ENCODE results near the gene NOS1AP. TPM values are rescaled to one million over a fixed set of nuclear protein-coding genes. Genes with fewer than 3 reads are reported as not detected.

Gene NOS1AP
- total RNA-seq, 1 donor from 2014 or later, result under 0.01 TPM

DNA sequence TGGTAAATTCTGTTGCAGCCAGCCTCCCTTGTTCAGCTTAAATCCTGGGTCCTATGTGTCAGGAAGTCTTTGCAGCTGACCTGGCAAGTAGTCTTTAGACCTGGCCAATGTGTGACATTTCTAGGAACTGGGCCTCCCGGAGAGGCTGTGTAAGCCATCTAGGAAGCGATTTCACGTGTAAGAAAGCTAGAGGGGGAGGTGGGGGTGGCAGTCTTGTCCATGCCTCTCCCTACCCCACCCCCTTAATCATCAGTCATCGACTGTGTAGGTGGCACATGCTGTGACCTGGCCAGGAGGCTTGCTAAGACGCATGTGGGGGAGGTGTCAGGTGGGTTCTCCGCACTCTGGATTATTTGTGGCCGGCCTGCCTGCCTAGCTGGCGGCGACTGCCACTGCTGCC, 320.5 kb downstream of the NOS1AP start:
- no peak overlapping the region for H3K9ac ChIP-seq (ENCODE audit: low read depth in 1 of 3, low read length in 3 of 3)
- H3K27ac ChIP-seq (ENCODE audit: low read depth, low read length), result no peak overlapping the region
- H3K36me3 ChIP-seq (ENCODE audit: control insufficient read depth in 3 of 3, insufficient read depth in 3 of 3, low read length in 3 of 3), result no peaks in the 10 kb centered on the region
- H3K4me3 ChIP-seq (ENCODE audit: low read length in 3 of 3), result no peak overlapping the region
- H3K4me1 ChIP-seq (ENCODE audit: control insufficient read depth in 3 of 3, insufficient read depth in 3 of 3, low read length in 3 of 3), result no peaks in the 10 kb centered on the region
- H3K9me3 ChIP-seq (ENCODE audit: control insufficient read depth in 3 of 3, low read length in 3 of 3), result no peaks in the 10 kb centered on the region
- H3K27me3 ChIP-seq (ENCODE audit: control insufficient read depth in 3 of 3, insufficient read depth in 3 of 3, low read length in 3 of 3), result peaks cover 12 to 30% (median 23%) of the 10 kb centered on the region in 3 donors

DNA sequence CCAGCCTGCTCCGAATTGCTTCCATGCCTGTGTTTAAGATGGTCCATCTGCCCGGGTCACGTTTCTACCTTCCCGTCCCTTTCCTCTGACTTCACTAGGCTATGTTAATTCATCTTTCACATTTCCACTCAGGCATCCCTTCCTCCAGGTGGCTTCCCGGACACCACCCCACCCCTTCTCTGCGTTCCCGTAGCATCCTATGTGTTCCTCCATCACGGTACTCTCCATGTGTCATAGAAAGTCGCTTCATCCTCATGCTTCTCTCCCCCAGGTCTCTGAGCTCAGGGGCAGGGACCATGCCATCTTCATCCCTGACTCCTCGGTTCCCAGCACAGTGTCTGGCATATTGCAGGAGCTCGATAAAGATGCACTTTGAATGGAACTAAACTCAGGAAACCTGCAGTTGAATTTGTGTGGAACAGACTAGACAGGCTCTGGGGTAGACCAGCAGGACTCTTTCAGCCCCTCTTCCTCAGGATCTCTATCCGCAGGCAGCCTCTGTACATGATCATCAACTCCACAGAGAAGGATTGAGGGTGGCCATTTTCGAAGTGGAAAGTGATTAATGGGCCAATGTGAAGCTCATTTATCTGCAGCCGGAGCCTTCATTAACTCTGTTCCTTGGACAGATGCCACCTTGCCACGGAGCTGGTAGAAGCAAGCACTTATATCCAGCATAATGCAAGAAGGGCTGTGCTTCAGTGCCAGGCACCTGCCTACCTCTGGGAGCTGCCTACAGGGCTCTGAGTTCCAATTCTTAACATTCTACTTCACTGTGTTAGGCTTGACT, 321.1 kb downstream of the NOS1AP start:
- Histone ChIP-seq H3K4me3 (ENCODE audit: low read length in 3 of 3) (no peak overlapping the region), H3K36me3 (ENCODE audit: control insufficient read depth in 3 of 3, insufficient read depth in 3 of 3, low read length in 3 of 3) (no peaks in the 10 kb centered on the region), H3K27me3 (ENCODE audit: control insufficient read depth in 3 of 3, insufficient read depth in 3 of 3, low read length in 3 of 3) (peaks cover 12 to 30% (median 23%) of the 10 kb centered on the region in 3 donors), H3K9ac (ENCODE audit: low read depth in 1 of 3, low read length in 3 of 3) (no peak overlapping the region), H3K9me3 (ENCODE audit: control insufficient read depth in 3 of 3, low read length in 3 of 3) (no peaks in the 10 kb centered on the region), H3K4me1 (ENCODE audit: control insufficient read depth in 3 of 3, insufficient read depth in 3 of 3, low read length in 3 of 3) (no peaks in the 10 kb centered on the region), H3K27ac (ENCODE audit: low read depth, low read length) (no peak overlapping the region)

DNA sequence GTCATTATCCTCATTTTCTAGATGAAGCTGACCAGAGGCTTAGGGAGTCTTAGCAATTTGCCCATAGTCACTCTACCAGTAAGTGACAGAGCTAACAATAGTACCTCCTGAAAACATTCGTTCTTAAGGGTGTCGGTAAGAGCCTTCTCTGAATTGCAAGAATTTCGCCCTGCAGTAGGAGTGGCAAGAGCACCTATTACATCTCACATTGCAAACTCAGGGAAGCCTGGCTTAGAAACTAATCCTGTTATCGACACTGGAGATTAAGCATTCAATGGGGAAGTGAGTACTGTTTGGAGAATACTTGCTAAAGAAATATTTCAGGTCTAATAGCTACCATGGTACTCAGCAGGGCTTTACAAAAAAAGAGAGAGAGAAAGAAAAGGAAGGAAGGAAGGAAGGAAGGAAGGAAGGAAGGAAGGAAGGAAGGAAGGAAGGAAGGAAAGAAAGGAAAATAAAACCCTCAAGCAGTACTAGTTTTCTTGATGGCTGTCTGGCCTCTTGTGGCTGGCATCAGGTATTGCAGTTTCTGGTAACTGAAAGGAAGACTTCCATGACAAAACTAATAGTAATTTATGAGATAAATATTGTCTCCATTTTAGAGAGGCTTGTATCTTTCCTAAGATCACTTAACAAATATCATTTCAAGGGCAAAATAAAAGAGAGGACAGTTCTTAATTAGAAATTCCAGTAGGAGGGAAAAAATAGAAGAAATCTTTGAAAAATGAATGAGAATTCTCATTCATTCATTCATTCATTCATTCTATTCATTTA, 322.5 kb downstream of the NOS1AP start:
- no peak overlapping the region for H3K27ac ChIP-seq (ENCODE audit: low read depth, low read length)
- H3K4me1 ChIP-seq (ENCODE audit: control insufficient read depth in 3 of 3, insufficient read depth in 3 of 3, low read length in 3 of 3), result no peaks in the 10 kb centered on the region
- no peaks in the 10 kb centered on the region for H3K9me3 ChIP-seq (ENCODE audit: control insufficient read depth in 3 of 3, low read length in 3 of 3)
- H3K36me3 ChIP-seq (ENCODE audit: control insufficient read depth in 3 of 3, insufficient read depth in 3 of 3, low read length in 3 of 3), result no peaks in the 10 kb centered on the region
- peaks cover 12 to 31% (median 23%) of the 10 kb centered on the region in 3 donors for H3K27me3 ChIP-seq (ENCODE audit: control insufficient read depth in 3 of 3, insufficient read depth in 3 of 3, low read length in 3 of 3)
- H3K9ac ChIP-seq (ENCODE audit: low read depth in 1 of 3, low read length in 3 of 3), result no peak overlapping the region
- no peak overlapping the region for H3K4me3 ChIP-seq (ENCODE audit: low read length in 3 of 3)

DNA sequence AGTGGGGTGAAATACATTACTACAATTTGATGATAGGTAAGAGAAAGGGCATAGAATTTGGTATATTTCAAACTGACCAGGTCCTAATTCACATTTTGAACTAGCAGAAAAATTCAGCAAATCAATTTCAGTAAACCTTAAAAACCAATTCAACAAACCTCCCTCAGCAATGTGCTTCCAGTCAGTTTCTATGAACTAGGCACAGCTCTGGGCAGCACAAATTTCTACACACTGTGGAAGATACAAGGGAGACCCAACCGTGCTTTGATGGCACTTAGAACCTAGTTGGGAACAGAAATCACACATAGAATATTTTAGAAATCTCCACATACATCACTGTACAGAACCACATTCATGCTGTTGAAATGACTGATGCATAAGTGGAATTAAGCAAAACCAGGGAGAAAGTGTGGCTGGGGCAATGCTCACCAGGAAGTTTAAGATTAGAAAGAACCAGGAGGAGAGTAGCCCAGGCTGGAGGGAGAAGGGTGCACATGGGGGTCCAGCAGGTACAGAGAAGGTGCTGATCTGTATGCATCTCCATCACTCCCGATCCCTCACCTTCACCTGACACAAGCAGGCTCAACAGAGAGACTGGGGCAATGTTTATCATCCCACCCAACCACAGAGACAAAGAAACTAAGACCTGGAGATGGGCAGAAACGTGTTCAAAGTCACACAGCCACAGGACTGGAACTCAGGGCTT, 326.9 kb downstream of the NOS1AP start:
- no peak overlapping the region for H3K9ac ChIP-seq (ENCODE audit: low read depth in 1 of 3, low read length in 3 of 3)
- H3K4me3 ChIP-seq (ENCODE audit: low read length in 3 of 3), result no peak overlapping the region
- H3K9me3 ChIP-seq (ENCODE audit: control insufficient read depth in 3 of 3, low read length in 3 of 3), result no peaks in the 10 kb centered on the region
- H3K36me3 ChIP-seq (ENCODE audit: control insufficient read depth in 3 of 3, insufficient read depth in 3 of 3, low read length in 3 of 3), result no peaks in the 10 kb centered on the region
- H3K27ac ChIP-seq (ENCODE audit: low read depth, low read length), result no peak overlapping the region
- no peaks in the 10 kb centered on the region for H3K4me1 ChIP-seq (ENCODE audit: control insufficient read depth in 3 of 3, insufficient read depth in 3 of 3, low read length in 3 of 3)
- H3K27me3 ChIP-seq (ENCODE audit: control insufficient read depth in 3 of 3, insufficient read depth in 3 of 3, low read length in 3 of 3), result peaks cover under 1 to 13% (median 3%) of the 10 kb centered on the region in 3 donors

DNA sequence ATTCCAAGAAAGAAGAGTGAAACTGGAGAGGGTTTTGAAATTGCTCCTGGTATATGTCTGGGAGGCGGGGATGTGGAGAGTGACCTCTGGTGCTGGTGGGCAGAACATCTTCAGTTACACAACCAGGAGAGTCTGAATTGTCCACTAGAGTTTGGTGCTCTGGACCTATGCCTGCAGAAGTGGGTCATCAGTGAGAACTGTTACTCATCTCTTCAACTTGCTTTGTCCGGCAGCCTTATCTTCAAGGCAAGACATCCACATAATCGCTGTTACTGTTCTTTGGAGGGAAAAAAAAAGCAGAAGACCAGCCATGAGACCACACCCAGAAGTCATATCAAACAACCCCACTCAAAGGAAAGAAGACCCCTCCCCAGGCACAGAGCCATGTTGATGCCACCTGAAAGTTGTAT, 327.6 kb downstream of the NOS1AP start:
- Histone ChIP-seq H3K36me3 (ENCODE audit: control insufficient read depth in 3 of 3, insufficient read depth in 3 of 3, low read length in 3 of 3) (no peaks in the 10 kb centered on the region), H3K9me3 (ENCODE audit: control insufficient read depth in 3 of 3, low read length in 3 of 3) (no peaks in the 10 kb centered on the region), H3K9ac (ENCODE audit: low read depth in 1 of 3, low read length in 3 of 3) (no peak overlapping the region), H3K27me3 (ENCODE audit: control insufficient read depth in 3 of 3, insufficient read depth in 3 of 3, low read length in 3 of 3) (peaks cover 0 to 13% (median 3%) of the 10 kb centered on the region in 3 donors), H3K27ac (ENCODE audit: low read depth, low read length) (no peak overlapping the region), H3K4me1 (ENCODE audit: control insufficient read depth in 3 of 3, insufficient read depth in 3 of 3, low read length in 3 of 3) (no peaks in the 10 kb centered on the region), H3K4me3 (ENCODE audit: low read length in 3 of 3) (no peak overlapping the region)

DNA sequence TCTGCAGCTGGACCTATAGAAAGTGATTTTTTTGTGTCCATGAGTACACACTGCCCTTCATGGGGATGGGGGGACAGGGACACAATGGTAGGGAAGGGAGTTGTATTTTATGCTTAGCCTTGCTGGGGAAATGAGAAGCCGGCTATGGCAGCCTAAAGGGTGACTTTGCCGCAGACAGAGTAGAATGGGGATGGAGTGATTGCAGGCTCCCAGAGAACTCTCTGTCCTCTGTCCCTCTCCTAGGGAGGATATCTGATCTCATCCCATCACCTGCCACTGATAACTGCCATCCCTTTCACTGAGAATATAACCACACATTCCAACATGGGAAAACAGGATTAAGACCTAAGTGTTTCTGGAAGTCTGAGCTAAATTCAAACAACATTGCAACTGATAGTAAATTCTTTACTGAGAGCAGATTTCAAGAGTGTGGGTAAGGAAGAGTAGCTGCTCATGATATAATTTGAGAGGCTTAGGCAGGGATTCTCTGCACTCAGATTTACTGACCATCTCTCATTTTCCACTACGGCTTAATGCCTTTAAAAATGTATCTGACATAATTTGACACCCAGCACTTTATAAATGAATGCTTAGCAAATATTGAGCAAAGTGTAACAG, 328.6 kb downstream of the NOS1AP start:
- no peak overlapping the region for H3K27ac ChIP-seq (ENCODE audit: low read depth, low read length)
- H3K9ac ChIP-seq (ENCODE audit: low read depth in 1 of 3, low read length in 3 of 3), result no peak overlapping the region
- no peaks in the 10 kb centered on the region for H3K9me3 ChIP-seq (ENCODE audit: control insufficient read depth in 3 of 3, low read length in 3 of 3)
- peaks cover 0 to 13% (median 3%) of the 10 kb centered on the region in 3 donors for H3K27me3 ChIP-seq (ENCODE audit: control insufficient read depth in 3 of 3, insufficient read depth in 3 of 3, low read length in 3 of 3)
- H3K4me1 ChIP-seq (ENCODE audit: control insufficient read depth in 3 of 3, insufficient read depth in 3 of 3, low read length in 3 of 3), result no peaks in the 10 kb centered on the region
- no peaks in the 10 kb centered on the region for H3K36me3 ChIP-seq (ENCODE audit: control insufficient read depth in 3 of 3, insufficient read depth in 3 of 3, low read length in 3 of 3)
- no peak overlapping the region for H3K4me3 ChIP-seq (ENCODE audit: low read length in 3 of 3)

DNA sequence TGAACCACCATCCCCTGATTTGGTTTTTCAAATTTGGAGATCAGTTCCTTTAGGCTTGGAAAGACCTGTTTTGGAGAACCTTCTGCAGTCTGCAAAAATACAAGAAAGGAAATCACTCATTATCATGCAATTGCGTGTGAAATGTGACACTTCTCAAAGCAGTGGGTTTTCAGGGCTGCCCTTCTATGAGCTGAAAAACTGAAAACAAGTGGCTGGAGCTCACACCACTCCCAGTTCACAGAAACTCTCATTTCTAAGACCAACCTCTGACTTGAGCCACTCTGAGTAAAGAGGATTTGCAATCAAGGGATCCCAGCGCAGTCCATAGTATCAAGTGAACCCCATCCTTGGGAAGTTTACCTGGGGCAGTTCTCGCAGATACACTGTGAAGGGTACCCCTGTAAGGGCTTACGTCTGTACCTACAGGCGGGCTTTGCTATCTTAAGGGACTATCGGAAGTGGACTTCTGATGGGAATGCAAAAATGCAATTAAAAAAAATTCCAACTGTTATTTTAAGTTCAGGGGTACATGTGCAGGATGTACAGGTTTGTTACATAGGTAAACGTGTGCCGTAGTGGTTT, 329.6 kb downstream of the NOS1AP start:
- Histone ChIP-seq H3K4me1 (ENCODE audit: control insufficient read depth in 3 of 3, insufficient read depth in 3 of 3, low read length in 3 of 3) (no peaks in the 10 kb centered on the region), H3K27me3 (ENCODE audit: control insufficient read depth in 3 of 3, insufficient read depth in 3 of 3, low read length in 3 of 3) (peaks cover 0 to 13% (median 3%) of the 10 kb centered on the region in 3 donors), H3K4me3 (ENCODE audit: low read length in 3 of 3) (no peak overlapping the region), H3K9me3 (ENCODE audit: control insufficient read depth in 3 of 3, low read length in 3 of 3) (no peaks in the 10 kb centered on the region), H3K27ac (ENCODE audit: low read depth, low read length) (no peak overlapping the region), H3K36me3 (ENCODE audit: control insufficient read depth in 3 of 3, insufficient read depth in 3 of 3, low read length in 3 of 3) (no peaks in the 10 kb centered on the region), H3K9ac (ENCODE audit: low read depth in 1 of 3, low read length in 3 of 3) (no peak overlapping the region)

DNA sequence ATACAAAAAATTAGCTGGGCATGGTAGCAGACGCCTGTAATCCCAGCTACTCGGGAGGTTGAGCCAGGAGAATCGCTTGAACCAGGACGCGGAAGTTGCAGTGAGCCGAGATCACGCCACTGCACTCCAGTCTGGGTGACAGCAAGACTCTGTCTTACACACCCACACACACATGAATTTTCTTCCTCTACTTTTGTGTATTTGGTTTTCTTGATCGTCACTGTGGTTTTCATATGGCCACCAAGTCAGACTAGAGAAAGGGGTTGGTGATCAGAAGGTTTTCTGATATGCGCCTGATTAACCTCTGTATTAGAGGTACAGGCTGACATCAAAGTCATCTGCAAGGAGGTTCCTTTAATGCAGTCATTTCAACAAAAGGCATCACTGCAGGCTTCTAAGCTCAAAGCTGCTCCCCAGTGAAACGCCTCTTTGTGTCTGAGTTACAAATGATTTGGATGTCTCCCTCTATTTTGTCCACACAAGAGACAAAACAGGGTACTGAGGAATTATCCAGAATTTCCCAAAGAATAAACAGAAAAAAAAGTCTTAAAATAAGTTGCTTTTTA, 331.4 kb downstream of the NOS1AP start:
- H3K9ac ChIP-seq (ENCODE audit: low read depth in 1 of 3, low read length in 3 of 3), result no peak overlapping the region
- H3K4me3 ChIP-seq (ENCODE audit: low read length in 3 of 3), result no peak overlapping the region
- H3K27me3 ChIP-seq (ENCODE audit: control insufficient read depth in 3 of 3, insufficient read depth in 3 of 3, low read length in 3 of 3), result peaks cover 0 to 13% (median 3%) of the 10 kb centered on the region in 3 donors
- no peaks in the 10 kb centered on the region for H3K4me1 ChIP-seq (ENCODE audit: control insufficient read depth in 3 of 3, insufficient read depth in 3 of 3, low read length in 3 of 3)
- no peaks in the 10 kb centered on the region for H3K36me3 ChIP-seq (ENCODE audit: control insufficient read depth in 3 of 3, insufficient read depth in 3 of 3, low read length in 3 of 3)
- H3K27ac ChIP-seq (ENCODE audit: low read depth, low read length), result no peak overlapping the region
- no peaks in the 10 kb centered on the region for H3K9me3 ChIP-seq (ENCODE audit: control insufficient read depth in 3 of 3, low read length in 3 of 3)

DNA sequence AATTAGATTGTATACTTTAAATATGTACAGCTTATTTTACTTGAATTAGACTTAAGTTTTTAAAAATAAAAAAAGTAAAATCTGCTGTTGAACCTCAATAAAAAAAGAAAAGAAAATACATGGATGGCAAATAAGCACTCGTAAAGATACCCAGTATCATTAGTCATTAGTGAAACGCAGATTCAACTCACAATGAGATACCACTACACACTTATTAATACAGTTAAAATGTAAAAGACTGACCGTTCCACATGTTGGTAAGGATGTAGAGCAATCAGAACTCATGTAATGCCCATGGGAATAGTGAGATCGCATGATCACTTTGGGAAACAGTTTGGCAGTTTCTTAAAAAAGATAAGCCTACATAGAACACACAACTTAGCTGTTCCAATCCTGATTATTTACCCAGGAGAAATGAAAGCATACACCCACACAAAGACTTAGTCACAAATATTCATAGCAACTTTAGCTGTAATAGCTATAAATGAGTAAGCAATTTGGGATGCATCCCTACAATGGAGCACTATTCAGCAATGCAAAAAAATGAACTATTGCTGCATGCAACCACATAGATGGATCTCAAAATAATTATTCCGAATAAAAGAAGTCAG, 335.2 kb downstream of the NOS1AP start:
- no peaks in the 10 kb centered on the region for H3K9me3 ChIP-seq (ENCODE audit: control insufficient read depth in 3 of 3, low read length in 3 of 3)
- no peaks in the 10 kb centered on the region for H3K4me1 ChIP-seq (ENCODE audit: control insufficient read depth in 3 of 3, insufficient read depth in 3 of 3, low read length in 3 of 3)
- H3K9ac ChIP-seq (ENCODE audit: low read depth in 1 of 3, low read length in 3 of 3), result no peak overlapping the region
- peaks cover 0 to 4% (median under 1%) of the 10 kb centered on the region in 3 donors for H3K27me3 ChIP-seq (ENCODE audit: control insufficient read depth in 3 of 3, insufficient read depth in 3 of 3, low read length in 3 of 3)
- H3K36me3 ChIP-seq (ENCODE audit: control insufficient read depth in 3 of 3, insufficient read depth in 3 of 3, low read length in 3 of 3), result no peaks in the 10 kb centered on the region
- no peak overlapping the region for H3K4me3 ChIP-seq (ENCODE audit: low read length in 3 of 3)
- H3K27ac ChIP-seq (ENCODE audit: low read depth, low read length), result no peak overlapping the region
